ENCODE data around the gene DLX4.

The DLX4 gene, protein sequence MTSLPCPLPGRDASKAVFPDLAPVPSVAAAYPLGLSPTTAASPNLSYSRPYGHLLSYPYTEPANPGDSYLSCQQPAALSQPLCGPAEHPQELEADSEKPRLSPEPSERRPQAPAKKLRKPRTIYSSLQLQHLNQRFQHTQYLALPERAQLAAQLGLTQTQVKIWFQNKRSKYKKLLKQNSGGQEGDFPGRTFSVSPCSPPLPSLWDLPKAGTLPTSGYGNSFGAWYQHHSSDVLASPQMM

DNA sequence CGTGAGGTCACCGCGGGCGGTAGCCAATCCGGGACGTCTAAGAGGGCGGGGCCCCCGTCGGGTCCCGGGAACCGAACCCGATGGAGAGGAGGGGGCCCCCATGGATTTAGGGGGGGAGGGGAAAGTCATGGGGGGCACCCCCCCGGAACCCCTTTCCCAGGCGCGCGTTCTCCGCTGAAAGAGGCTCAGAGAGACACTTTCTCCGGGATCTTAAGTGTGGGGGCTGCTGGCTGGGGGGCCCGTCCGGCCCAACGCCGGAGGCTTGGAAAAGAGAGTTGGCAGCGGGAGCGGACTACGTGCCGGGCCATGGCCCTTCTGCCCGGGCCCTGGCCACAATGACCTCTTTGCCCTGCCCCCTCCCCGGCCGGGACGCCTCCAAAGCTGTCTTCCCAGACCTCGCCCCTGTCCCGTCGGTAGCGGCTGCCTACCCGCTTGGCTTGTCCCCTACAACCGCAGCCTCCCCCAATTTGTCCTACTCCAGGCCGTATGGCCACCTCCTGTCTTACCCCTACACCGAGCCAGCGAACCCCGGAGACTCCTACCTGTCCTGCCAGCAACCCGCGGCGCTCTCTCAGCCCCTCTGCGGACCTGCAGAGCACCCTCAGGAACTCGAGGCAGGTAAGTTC is at the start of gene DLX4:
Gene DLX4 (plus strand): TSS at position 57 of the 626 bp plus-strand sequence. CDS start 279 bp downstream, at position 336.
- no peak for DNase-seq

DNA sequence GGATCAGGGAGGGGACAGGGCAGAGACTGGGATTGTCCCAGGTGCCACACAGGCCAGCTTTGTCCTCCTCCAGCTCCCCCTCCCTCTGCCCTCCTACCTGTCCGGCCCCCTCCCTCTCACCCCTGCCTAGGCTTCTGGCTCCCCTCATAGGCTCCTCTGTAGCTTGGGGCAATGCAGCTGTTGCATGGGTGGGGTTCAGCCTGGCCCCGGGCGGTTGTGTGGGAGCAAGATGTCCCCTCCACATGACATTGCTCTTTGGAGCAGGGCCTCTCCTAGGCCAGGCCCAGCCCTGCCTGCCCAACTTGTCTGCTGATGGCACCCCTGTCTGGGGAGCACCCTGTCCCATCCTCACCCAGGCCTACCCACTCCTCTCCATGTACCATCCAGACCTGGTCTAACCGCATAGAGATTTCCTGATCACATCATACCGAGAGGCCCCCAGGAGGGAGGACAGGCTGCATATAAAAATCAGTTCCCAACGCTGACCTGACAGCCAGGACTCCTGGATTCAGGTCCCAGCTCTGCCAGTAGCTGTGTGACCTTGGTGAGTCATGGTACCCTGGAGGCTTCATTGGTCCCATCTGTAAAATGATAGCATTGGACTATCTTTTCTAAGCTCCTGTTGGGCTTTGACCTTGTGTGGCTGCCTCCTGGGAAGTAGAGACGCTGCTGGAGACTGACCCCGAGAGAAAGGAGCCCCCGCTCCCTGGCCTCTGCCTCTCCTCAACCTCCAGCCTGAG is 48.8 kb upstream of the DLX4 start:
- no peak for DNase-seq

DNA sequence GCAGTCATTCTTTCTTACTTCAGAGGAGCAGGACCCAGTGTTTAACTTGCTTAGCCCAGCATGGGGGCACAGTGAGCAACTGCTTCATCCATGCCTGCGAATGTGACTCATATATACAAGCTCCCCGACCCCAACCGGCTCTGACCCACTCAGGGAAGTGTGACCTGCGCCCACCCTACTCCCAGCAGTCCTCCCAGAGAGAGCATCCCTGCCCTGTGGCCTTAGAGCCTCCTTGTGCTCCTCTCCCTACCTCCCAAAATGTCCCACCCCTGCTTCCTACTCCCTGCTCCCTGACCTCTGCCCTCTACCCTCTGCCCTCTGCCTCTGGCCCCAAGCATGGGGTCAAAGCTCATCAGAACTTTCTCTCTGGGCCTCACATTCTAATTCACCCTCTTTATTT is 46.9 kb upstream of the DLX4 start:
- no peak for DNase-seq

DNA sequence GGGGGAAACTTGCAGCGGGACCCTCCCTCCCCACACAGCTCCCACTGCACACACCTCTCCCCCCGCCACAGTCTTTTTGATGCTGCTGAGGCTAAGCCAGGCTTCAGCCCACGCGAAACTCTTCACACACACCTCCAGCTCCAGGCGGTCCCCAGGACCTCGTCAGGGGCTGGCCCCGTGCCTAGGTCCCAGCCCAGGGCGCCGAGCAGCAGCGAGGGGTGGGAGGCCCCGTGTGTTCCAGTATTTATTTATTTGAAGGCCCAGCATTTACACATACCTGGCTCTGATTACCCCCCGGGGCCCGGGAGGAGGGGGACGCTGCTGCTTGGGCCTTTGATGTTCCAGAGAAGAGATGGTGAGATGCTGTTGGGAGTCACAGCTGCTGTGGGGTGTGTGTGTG is 44.9 kb upstream of the DLX4 start:
- DNase-seq: no peak

DNA sequence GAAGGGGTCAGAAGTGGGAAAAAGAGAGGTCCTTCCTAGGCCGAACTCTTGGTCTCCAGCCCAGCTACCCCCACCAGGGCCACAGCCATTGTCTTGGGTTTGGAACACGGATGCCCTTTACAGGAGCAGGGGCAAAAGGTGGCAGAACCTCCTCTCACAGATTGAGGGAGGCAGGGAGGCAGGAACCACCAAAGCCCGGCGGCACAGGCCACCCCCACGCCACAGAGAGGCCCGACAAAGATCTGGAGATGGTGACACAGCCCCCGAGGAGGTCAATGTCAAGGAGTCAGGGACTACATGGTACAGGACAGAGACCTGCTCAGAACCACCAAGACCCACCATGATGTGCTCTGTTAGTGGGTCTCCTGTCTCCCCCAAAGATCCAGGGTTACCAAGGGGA is 44.4 kb upstream of the DLX4 start:
- DNase-seq: no peak

DNA sequence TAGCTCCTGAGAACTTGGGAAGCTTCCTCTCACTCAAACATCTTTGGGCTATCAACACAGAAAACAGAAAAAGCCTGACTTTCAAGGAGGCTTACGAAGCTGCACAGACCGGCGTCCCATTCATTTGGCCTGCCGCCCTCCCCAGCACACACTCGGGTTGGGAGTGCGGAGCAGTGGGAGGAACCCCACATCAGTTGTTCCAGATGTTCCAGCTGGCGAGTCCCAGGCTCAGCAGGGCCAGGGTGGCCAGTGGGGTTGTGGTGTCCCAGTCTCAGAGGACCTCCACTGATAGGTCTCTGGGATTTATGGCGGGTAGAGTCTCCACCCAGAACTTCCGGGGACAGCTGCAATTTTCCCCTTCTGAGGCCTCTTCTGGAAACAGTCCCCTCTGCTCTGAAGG is 43.1 kb upstream of the DLX4 start:
- DNase-seq: no peak

DNA sequence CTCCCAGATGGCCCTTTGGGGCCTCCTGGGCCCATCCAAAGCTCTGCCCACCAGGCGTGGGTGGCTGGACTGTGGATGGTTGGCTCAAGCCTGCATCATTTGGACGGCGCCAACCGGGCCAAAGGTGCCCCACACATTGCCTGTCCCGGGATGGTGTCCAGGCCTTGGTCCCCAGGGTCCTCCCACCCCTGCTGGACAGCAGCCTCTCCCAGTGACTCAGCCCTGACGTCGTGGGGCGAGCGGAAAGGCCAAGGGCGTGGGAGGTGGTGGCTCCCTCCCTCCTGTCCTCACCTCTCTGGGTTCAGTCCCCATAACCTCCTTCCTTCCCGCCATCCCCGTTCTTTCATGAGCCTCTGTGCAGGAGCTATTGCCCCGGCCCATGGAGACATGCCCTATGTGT is 42.1 kb upstream of the DLX4 start:
- DNase-seq: no peak

DNA sequence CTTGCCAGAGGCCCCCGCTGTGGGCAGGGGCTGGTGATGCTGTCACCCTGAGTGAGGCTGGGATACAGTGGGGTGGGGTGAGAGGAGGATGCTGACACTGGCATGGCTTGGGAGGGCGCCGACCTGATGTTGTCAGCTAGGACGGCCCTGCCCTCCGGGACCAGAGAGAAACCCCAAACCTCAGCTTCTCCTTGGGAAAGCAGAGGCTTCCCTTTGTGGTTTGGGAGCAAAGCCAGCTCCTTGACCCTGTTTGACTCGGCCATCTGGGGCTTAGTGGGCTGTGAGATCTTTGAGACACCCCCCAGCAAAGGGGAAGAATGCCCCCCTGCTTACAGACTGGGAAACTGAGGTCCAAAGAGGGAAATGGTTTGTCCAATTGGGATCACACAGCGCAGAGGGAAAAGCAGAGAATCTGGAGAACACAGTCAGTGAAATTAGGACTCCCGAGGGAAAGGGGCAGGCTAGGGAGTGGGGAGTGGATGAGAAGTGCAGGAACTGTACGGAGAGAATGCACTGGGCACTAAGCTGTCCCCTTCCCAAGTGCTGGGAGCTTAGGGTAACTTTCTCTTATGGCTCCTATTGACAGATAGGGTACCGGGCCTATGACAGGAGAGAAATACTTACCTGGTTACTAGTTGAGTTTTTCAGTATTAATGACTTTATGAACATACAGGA is 40.7 kb upstream of the DLX4 start:
- DNase-seq: no peak

DNA sequence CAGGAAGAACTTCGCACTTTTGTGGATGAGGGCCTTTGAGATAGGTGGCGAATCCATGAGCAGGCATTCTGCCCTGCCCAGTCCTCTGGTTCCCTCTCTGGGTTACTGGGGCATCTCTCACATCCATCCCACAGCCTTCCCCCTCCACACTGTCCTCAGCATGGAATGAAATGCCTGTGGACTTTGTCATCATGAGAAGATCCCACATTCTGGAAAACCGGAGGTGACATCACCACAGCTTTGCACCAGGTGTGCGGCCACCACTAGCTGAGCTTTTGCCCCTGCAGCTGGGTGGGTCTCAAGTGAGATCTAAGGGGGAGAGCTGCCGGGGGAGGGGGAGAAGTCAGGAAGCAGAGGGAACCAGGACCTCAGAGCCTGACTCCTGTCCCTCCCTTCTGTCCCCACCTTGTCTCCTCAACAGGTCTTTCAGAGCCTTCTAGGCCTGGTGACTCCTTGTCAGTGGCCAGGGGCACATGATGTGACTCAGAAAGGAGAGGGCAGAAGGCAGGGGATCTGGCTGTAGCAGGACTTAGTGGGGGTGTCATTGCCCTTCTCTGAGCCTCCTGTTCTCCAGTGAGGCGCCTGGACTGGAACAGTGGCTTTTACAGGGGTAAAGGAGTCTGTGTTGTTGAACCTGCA is 40.0 kb upstream of the DLX4 start:
- no peak for DNase-seq

DNA sequence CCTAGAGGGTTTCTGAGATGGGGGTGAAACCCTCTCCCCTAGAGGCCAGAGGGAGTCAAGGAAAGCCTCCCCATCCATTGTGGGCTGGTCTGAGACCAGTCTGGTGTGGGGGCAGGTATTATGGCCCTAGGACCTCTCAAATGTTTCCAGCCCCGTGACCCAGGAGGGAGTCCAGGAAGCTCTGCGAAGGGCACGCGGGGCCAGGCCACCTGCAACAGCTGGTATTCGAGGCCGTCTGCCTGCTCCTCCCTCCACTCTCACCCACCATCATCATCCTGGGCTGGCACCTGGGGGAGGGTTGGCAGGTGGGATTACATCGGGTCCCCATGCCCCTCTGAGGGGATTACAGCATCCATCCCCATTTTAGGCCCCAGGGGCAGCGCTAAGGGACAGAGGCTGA is 38.1 kb upstream of the DLX4 start:
- DNase-seq: no peak

DNA sequence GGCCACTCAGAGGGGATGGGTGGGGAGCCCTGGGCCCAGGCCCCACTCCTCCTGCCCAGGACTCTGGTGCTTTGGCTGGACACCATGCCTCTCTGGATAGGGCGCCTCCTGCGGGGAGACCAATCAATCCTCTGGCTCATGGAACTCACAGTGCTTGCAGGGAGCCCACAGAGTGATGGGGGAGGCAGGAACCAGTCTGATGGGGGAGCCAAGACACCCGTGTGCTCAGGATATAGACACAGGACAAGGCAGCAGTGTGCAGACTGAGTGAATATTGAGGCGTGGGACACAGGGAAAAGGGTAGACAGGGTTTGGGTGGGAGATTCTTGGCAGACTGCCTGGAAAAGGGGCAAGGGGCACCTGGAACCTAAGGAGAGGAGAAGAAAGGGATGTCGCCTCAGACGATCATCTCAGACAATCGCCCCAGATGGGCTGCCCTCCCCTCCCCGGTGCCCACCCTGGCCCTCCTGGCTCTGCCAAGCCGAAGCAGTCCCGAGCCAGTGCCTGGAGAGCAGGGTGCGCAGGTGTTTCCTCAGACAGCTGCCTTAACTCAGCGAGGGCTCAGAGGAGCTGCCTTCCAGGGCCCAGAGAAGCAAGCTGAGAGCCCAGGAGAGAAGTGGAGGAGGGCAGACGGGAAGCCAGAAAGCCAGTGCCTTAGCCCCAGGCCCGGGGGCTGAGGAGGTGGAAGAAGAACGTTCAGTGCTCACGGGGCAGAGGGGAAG is 37.4 kb upstream of the DLX4 start:
- no peak for DNase-seq

DNA sequence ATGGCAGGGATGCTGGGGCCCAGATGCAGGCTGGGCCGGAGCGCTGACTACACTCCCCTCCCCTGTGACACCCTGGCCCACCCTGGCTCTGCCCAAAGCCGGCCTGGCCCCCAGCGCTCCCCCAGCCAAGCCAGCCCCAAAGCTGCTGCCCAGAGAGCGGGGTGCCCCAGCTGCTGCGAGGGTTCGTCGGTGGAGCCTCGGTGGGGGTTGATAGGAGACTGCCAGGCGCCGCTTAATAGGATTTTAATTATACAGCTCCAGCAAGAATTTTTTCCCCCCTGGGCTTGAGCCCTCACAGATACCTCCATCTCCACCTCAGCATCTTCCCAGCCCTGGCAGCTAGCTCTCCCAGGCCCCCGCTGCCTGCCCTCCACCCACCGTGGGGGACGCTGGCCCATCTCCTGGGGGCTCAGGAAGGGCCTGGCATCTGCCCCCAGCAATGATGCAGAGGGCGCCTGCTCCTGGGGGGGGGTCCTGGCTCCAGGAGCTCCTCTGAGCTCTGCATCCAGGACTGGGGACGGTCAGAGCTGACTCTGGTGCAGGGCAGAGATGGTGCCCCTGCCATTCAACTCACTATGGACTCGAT is 36.8 kb upstream of the DLX4 start:
- no peak for DNase-seq

DNA sequence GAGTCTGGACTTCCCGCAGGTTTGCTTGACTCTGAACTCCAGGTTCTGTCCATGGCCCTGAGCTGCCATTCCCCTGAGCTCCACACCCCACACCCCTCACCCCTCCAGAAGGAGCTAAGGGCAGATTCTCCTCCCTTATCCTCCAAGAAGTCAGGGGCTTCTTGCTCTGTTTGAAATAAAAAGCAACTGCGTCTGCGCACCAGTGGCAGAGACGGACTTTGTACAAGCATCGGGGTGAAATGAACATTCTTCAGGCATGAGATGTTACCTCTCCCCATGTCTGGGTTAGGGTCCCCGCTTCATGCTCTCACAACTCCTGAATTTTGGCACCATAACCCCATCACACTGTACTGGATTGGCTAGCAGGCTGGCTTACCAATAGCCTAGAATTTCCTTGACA is 36.1 kb upstream of the DLX4 start:
- no peak for DNase-seq

DNA sequence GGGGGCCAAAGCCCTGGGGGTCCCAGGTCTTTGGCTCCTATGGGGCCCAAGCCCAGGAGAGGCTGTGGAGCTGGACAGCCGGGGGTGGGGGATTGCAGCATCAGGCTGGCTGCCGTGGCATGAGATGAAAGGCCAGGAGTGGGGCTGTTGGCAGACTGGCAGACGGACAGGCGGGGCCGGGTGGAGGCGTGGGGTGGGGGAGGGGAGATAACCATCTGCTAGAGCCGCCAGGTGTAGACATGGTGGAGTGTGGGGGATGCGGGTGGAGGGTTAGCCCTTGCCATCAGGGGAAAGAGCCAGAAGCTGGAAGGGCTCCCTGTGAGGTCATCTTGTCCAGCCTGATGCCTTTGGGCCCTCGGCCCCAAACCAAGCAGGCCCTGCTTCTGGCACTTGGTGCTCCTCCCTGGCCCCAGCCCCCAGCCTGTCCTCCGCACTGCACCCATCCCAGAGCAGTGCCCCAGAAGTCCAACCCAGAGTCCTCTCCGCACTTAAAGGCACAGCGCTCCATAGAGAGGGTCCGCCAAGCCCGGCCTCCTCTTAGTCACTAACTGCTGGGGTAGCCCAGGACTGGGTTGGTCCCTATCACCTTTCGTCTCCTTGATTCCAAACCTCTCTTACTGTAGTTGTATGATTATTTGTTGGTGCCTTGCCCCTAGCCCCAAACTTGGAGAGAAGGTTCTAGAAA is 33.3 kb upstream of the DLX4 start:
- DNase-seq: no peak

DNA sequence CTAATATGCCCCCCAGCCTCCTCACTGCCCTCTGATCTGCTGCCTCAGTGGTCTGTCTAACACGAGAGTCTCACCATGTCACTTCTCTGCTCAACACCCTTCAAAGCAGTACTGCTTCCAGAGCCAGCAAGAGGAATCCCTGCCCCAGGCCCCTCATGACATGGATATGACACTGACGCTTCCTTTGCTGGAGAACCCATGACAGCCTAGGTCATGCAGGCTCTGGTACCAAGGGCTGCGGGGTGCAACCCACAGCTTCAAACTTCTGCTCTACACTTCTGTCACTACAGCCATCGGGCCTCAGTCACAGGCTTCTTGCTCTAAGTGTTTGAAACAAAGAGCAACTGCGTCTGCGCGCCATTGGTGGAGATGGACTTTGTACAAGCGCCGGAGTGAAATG is 32.6 kb upstream of the DLX4 start:
- no peak for DNase-seq

DNA sequence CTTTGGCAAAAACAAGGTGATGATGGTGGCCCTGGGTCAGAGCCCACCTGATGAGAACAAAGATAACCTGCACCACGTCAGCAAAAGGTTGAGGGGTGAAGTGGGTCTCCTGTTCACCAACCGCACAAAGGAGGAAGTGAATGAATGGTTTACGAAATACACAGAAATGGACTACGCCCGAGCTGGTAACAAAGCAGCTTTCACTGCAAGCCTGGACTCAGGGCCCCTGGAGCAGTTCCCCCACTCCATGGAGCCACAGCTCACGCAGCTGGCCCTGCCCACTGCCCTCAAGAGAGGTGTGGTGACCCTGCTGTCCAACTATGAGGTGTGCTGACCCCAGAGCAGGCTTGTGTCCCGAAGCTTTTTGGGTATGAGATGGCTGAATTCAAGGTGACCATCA is 29.7 kb upstream of the DLX4 start:
- DNase-seq: no peak

DNA sequence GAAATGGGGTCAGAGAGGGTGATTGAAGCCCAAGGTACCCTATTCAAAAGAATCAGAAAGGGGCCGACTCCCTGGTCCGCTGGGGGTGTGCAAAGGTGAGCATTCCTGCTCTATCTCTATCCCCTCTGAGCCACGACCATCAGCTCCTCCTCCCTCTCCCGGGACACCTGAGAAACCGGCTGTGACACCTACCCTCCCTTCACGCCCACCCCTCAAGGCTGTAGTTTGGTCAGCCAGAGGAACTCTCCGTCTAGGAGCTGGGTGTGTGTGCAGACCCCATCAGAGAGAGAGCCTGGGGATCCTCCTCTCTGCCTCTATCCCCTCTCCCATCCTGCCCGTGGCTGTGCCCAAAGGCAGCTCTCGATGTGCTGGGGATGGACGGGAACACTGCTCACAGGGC is 27.6 kb upstream of the DLX4 start:
- no peak for DNase-seq

DNA sequence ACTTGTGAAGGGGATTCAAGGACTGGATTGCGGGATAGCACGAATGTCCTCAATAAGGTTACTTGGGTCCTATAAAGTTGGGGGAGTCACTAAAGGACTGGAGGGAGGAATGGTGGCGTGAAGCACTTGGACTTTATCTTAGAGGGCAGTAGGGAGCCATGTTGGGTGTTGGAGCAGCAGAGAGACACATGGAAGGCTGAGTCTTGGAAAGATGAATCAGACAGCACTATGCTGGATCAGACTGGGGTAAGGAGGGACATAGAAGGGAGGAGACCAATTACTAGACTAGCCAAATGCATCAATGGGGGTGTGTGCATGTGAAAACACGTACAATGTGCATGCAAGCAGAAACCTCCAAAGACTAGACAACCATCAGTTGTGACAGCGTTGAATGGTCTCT is 26.0 kb upstream of the DLX4 start:
- no peak for DNase-seq

DNA sequence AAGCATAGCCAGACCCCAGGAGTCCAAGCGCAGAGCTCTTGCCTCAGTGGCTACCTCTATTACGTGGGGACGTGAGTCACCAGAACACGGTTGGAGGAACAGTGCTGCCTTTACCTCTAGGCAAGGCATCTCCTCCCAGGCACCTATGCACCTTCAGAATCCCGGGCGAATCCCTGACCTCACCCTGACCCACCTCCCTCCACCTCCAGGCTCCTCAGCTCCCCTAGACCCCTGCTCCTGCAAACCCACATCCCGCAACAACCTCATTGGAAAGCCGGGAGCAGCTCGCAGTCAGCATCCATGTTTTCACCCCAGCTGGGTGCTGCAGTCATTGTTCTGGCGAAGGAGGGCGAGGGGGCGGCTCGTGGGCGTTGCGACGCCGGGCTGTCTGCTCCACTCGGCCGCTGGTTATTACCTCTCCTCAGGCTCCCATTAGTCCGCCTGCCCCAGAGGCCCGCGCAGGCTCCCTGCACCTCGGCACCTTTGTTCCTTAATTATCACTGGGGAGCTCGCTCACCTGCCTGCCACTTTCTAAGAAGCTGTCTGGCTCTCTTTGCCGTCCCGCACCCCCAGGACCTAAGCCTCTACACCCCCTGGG is 24.6 kb upstream of the DLX4 start:
- DNase-seq: peak in 1 of 56 donors; percentile 6

DNA sequence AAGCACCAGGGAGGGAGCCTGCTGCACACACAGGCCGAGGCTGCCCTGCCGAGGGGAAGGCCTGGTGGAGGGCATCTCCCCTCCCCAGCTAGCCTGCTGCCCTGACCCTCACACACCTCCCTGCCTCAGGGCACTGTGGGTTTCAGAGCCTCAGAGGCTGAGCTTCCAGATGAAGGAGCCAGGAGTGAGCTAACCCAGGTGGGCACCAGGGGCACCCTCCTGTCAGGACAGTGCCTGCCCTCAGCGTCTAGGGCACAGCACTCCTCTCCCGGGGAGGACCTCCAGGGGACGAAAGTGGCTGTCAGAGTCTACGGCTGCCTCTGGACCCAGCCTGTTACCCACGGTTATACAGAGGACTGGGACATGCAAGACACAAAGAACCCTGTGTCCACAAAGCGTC is 22.8 kb upstream of the DLX4 start:
- DNase-seq: no peak
